ENCODE results near the gene BCAS2. TPM values are rescaled to one million over a fixed set of nuclear protein-coding genes. Genes with fewer than 3 reads are reported as not detected.

The BCAS2 gene
- 31.2 and 41.3 TPM in 2 replicates for total RNA-seq

DNA sequence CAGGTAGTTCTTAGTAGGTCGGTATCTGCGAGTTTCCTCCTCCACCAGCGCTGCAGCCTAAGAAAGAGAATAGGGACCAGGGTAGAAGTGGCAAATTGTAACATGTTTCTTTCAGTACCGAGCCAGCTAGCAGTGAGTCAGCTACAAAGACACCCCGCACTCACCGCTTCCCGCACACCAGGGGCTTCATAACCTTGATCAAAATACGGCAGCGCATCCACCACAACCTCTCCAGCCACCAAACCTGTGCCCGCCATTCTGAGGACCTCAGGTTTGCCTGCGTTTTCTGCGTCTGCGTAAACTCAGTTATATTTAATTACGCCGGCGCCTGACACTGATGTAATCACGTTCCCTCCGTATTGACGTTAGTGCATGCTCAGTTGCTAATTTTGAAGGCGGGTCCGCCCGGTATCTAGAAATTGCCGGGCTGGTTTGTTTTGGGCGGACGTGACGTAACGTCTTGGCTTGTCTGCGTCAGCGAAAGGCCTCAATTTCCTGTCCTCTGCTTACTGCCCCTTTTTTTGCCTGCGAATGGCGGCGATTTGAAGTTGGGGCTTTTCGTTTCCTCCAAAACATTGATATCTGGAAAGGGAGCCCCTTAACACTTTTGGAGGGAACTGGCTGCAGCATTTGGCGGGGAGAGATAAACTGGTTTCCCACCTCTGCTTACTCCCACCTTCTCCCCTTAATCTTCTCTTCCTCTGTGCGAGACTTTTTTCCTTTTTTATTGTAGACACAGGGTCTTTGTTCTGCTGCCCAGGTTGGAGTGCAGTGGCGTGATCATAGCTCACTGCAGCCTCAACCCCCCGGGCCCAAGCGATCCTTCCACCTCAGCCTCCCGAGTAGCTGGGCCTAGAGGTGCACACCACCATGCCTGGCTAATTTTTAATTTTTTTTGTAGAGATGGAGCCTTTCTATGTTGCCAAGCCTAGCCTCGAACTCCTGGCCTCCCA is at the start of gene BCAS2:
Gene BCAS2 (minus strand): TSS at position 281 of the 953 bp plus-strand sequence. CDS start 24 bp downstream, at position 257.

Other genes with a start within 250 kb of the BCAS2 start
- gene TRIM33, start 70.4 kb downstream of the BCAS2 start, total RNA-seq, result 13.6 and 38.1 TPM in 2 replicates
- 0.49 and 2.0 TPM in 2 replicates for gene DENND2C, start 88.4 kb upstream of the BCAS2 start, total RNA-seq
- not detected in 2 replicates for gene AMPD1, start 113.9 kb upstream of the BCAS2 start, total RNA-seq
- gene NRAS, start 135.2 kb upstream of the BCAS2 start, total RNA-seq, result 53.9 and 59.7 TPM in 2 replicates
- gene CSDE1, start 176.4 kb upstream of the BCAS2 start, total RNA-seq, result 521 and 814 TPM in 2 replicates
- 40.2 and 62.7 TPM in 2 replicates for gene SIKE1, start 199.1 kb upstream of the BCAS2 start, total RNA-seq